GOT3 (cell line): ENCODE results near the gene PRXL2B.
"Not testable (repeated sequence)": the region's sequence is repeated elsewhere in the genome, so short reads cannot be mapped to it uniquely, and the experiment has no call there.

ENCODE experiments used
- DNase-seq: peaks from one replicate; lab custom pipeline; 2025; ENCODE audit warnings: mixed read lengths; lab: John Stamatoyannopoulos, UW

Gene PRXL2B

GRCh38 chr1:2614145-2614544 lies 27.6 kb downstream of the PRXL2B start:
- no peak for DNase-seq

GRCh38 chr1:2617971-2618470 lies 31.4 kb downstream of the PRXL2B start:
- no peak for DNase-seq

- no peak for DNase-seq
These were observed 37.2 kb downstream of the PRXL2B start for GRCh38 chr1:2623571-2624337.

GRCh38 chr1:2624735-2625300 lies 38.2 kb downstream of the PRXL2B start:
- no peak for DNase-seq

- DNase-seq = no peak
These were observed 38.7 kb downstream of the PRXL2B start for GRCh38 chr1:2625311-2625710.

- not testable (repeated sequence) for DNase-seq
These were observed 39.2 kb downstream of the PRXL2B start for GRCh38 chr1:2625748-2626147.

- DNase-seq = no peak
These were observed 41.2 kb downstream of the PRXL2B start for GRCh38 chr1:2627746-2628145.

- no peak for DNase-seq
These were observed 41.8 kb downstream of the PRXL2B start for GRCh38 chr1:2628191-2628932.

- no peak for DNase-seq
These were observed 42.5 kb downstream of the PRXL2B start for GRCh38 chr1:2628933-2629626.

GRCh38 chr1:2629627-2630497 lies 43.3 kb downstream of the PRXL2B start:
- DNase-seq = no peak

- DNase-seq = no peak
These were observed 44.0 kb downstream of the PRXL2B start for GRCh38 chr1:2630498-2631135.

GRCh38 chr1:2631136-2632050 lies 44.8 kb downstream of the PRXL2B start:
- DNase-seq = no peak

GRCh38 chr1:2632051-2632430 lies 45.5 kb downstream of the PRXL2B start:
- no peak for DNase-seq

GRCh38 chr1:2632561-2633361 lies 46.2 kb downstream of the PRXL2B start, which contains the start of gene MMEL1:
MMEL1 (minus strand) TSS chr1:2633016; CDS start chr1:2629484, 3,532 bp downstream.
- no peak for DNase-seq

GRCh38 chr1:2633366-2633935 lies 46.9 kb downstream of the PRXL2B start:
- no peak for DNase-seq

- no peak for DNase-seq
These were observed 47.4 kb downstream of the PRXL2B start for GRCh38 chr1:2633936-2634491.

GRCh38 chr1:2635361-2636010 lies 48.9 kb downstream of the PRXL2B start:
- no peak for DNase-seq

- no peak for DNase-seq
These were observed 50.2 kb downstream of the PRXL2B start for GRCh38 chr1:2636733-2637132.
